HepG2 (cell line): ENCODE measurements around the gene POU2F1. TPM values are rescaled to one million over a fixed set of nuclear protein-coding genes. Genes with fewer than 3 reads are reported as not detected.
A peak's percentile ranks its signal among the peaks of the same experiment; 100 is the strongest.

ENCODE experiments used
- BRF2 ChIP-seq: sonication (generic); formaldehyde crosslinking; IDR thresholded peaks from 2 replicates; pipeline ENCODE4 v1.8.1; 2022; ENCODE audit warnings: mild to moderate bottlenecking, missing genetic modification reagents
- CENPBD1 ChIP-seq: sonication (generic); formaldehyde crosslinking; IDR thresholded peaks from 2 replicates; pipeline ENCODE4 v1.8.0; 2022; ENCODE audit warnings: missing genetic modification reagents, low read depth, mild to moderate bottlenecking, borderline replicate concordance
- CENPT ChIP-seq: sonication (generic); formaldehyde crosslinking; IDR thresholded peaks from 2 replicates; pipeline ENCODE4 v1.8.0; 2022; ENCODE audit warnings: low read depth, mild to moderate bottlenecking, moderate library complexity, missing genetic modification reagents
- GABPB1 ChIP-seq: IDR thresholded peaks from 2 replicates; pipeline ENCODE4 v1.6.1; 2016; ENCODE audit warnings: mild to moderate bottlenecking, missing genetic modification reagents, moderate library complexity, missing compliant biosample characterization
- ISL2 ChIP-seq: sonication (generic); formaldehyde crosslinking; IDR thresholded peaks from 2 replicates; pipeline ENCODE4 v1.5.0; 2020; ENCODE audit warnings: missing genetic modification reagents
- MNT ChIP-seq: fragments of 450-650 bp; IDR thresholded peaks from 2 replicates; pipeline ENCODE4 v1.6.1; 2016
- MTA3 ChIP-seq: sonication (generic); formaldehyde crosslinking; IDR thresholded peaks from 2 replicates; pipeline ENCODE4 v1.4.0; 2020; ENCODE audit warnings: missing genetic modification reagents
- NFE2L1 ChIP-seq: sonication (generic); formaldehyde crosslinking; IDR thresholded peaks from 2 replicates; pipeline ENCODE4 v1.4.0; 2020; ENCODE audit warnings: missing genetic modification reagents, mild to moderate bottlenecking, borderline replicate concordance
- PRDM15 ChIP-seq: sonication (generic); formaldehyde crosslinking; IDR thresholded peaks from 2 replicates; pipeline ENCODE4 v1.4.0; 2020; ENCODE audit warnings: missing genetic modification reagents
- PRMT3 ChIP-seq: sonication (generic); formaldehyde crosslinking; IDR thresholded peaks from 2 replicates; pipeline ENCODE4 v1.8.1; 2022; ENCODE audit warnings: low read depth, mild to moderate bottlenecking, moderate library complexity, missing genetic modification reagents, borderline replicate concordance
- RFX3 ChIP-seq: IDR thresholded peaks from 2 replicates; pipeline ENCODE4 v1.6.1; 2016; ENCODE audit warnings: missing biosample characterization, missing genetic modification reagents
- SETDB1 ChIP-seq: sonication (generic); formaldehyde crosslinking; IDR thresholded peaks from 2 replicates; pipeline ENCODE4 v1.5.1; 2020; ENCODE audit warnings: missing genetic modification reagents, mild to moderate bottlenecking, borderline replicate concordance
- SIN3A ChIP-seq: IDR thresholded peaks from 2 replicates; pipeline ENCODE4 v1.6.1; 2011; ENCODE audit warnings: low read depth, mild to moderate bottlenecking, control low read depth, low read length, borderline replicate concordance
- ZNF101 ChIP-seq: sonication (generic); formaldehyde crosslinking; IDR thresholded peaks from 2 replicates; pipeline ENCODE4 v1.4.0; 2020; ENCODE audit warnings: mild to moderate bottlenecking, low read depth, missing genetic modification reagents, borderline replicate concordance
- ZNF30 ChIP-seq: sonication (generic); formaldehyde crosslinking; IDR thresholded peaks from 2 replicates; pipeline ENCODE4 v1.5.0; 2020; ENCODE audit warnings: mild to moderate bottlenecking, missing genetic modification reagents
- ZNF550 ChIP-seq: sonication (generic); formaldehyde crosslinking; IDR thresholded peaks from 2 replicates; pipeline ENCODE4 v1.4.0; 2020; ENCODE audit warnings: mild to moderate bottlenecking, missing genetic modification reagents, borderline replicate concordance
- ZNF709 ChIP-seq: sonication (generic); formaldehyde crosslinking; IDR thresholded peaks from 2 replicates; pipeline ENCODE4 v1.5.0; 2020; ENCODE audit warnings: mild to moderate bottlenecking, missing genetic modification reagents
- ZNF737 ChIP-seq: sonication (generic); formaldehyde crosslinking; IDR thresholded peaks from 2 replicates; pipeline ENCODE4 v1.5.0; 2020; ENCODE audit warnings: missing genetic modification reagents, mild to moderate bottlenecking, borderline replicate concordance
- ZNF775 ChIP-seq: sonication (generic); formaldehyde crosslinking; IDR thresholded peaks from 2 replicates; pipeline ENCODE4 v1.4.0; 2020; ENCODE audit warnings: missing genetic modification reagents, mild to moderate bottlenecking, moderate library complexity, borderline replicate concordance
- ZNF800 ChIP-seq: sonication (generic); formaldehyde crosslinking; IDR thresholded peaks from 2 replicates; pipeline ENCODE4 v1.4.0; 2020; ENCODE audit warnings: missing genetic modification reagents
- polyA plus RNA-seq, 8 experiments: library from polyadenylated mRNA; depleted of rRNA in 3 of 8; stranded (reverse) in 7 of 8; unstranded in 1 of 8; fragments of >200 nt; fragmentation: Illumina TruSeq in 4 of 8; extraction: Trizol in 4 of 8; gene quantifications; 2 replicates each; pipeline versions ENCODE4 v1.2.1 to v1.2.3, GENCODE V29; 2011 to 2016; ENCODE audit warnings: low read depth in 4 of 8, missing spikeins in 1 of 8, mixed read lengths in 1 of 8; ENCODE audit not compliant: insufficient read depth in 1 of 8
- total RNA-seq, 5 experiments: library from RNA; depleted of rRNA; stranded (reverse); fragments of >200 nt; fragmentation: Illumina TruSeq; extraction: Trizol; gene quantifications; 2 replicates each; pipeline ENCODE4 v1.2.3, GENCODE V29; 2016; ENCODE audit warnings: low read depth in 1 of 5

Gene POU2F1
- total and polyA plus RNA-seq, 2 of the 13 experiments (the other 11 are each of a cell fraction or from before 2014, with no cell fraction given): 10.2 to 13.0 TPM

GRCh38 chr1:167439301-167439988 lies 218.8 kb downstream of the POU2F1 start (continued):
- TF ChIP-seq BRF2 (CRISPR knock-in tag) (0 out of 2 replicates have a peak, but pooled peaks have one; percentile 32), ZNF101 (CRISPR knock-in tag) (no peak), CENPBD1 (CRISPR knock-in tag) (no peak), ZNF30 (0 out of 2 replicates have a peak, but pooled peaks have one; percentile 53), MTA3 (no peak), CENPT (CRISPR knock-in tag) (no peak), ZNF709 (CRISPR knock-in tag) (peak; percentile 59; the same call in 1 of the 2 replicates), NFE2L1 (CRISPR knock-in tag) (no peak; the same call in 1 of the 2 replicates), ISL2 (no peak), SIN3A (no peak), ZNF800 (CRISPR knock-in tag) (peak; percentile 97), GABPB1 (no peak), MNT (no peak), ZNF775 (CRISPR knock-in tag) (no peak), ZNF550 (CRISPR knock-in tag) (no peak), RFX3 (CRISPR knock-in tag) (no peak), ZNF737 (CRISPR knock-in tag) (0 out of 2 replicates have a peak, but pooled peaks have one; percentile 56), PRDM15 (no peak), SETDB1 (CRISPR knock-in tag) (no peak), PRMT3 (CRISPR knock-in tag) (no peak)
